ENCODE measurements around the gene CCDC134. TPM values are rescaled to one million over a fixed set of nuclear protein-coding genes. Genes with fewer than 3 reads are reported as not detected.

The CCDC134 gene
- total RNA-seq, 1 donor from 2014 or later = 10.3 TPM

DNA sequence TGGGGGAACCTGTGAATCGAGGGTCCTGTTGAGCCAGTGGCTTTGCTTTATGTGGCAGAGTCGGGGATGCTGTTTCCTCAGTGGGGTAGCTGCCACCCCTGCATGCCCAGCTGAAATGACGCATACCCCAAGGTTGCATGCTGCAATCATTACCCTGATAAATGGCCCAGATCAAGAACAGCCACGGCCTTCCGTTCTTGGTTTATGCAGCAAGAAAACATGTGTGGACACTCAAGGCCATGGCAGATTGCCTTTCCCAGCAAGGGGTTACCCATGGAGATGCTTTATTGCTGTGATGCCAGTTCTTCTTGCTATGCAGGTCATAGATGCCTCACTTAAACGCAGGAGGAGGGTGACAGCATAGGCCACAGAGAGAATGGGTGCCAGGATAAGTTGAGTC is 18.1 kb downstream of the CCDC134 start:
- DNase-seq (ENCODE audit: low read depth) = no peak
- no peak overlapping the region for H3K4me3 ChIP-seq (ENCODE audit: low read depth, low read length)
- H3K36me3 ChIP-seq (ENCODE audit: control insufficient read depth, insufficient read depth, low read length) = no peaks in the 10 kb centered on the region
- TF ChIP-seq, protein P1, sequence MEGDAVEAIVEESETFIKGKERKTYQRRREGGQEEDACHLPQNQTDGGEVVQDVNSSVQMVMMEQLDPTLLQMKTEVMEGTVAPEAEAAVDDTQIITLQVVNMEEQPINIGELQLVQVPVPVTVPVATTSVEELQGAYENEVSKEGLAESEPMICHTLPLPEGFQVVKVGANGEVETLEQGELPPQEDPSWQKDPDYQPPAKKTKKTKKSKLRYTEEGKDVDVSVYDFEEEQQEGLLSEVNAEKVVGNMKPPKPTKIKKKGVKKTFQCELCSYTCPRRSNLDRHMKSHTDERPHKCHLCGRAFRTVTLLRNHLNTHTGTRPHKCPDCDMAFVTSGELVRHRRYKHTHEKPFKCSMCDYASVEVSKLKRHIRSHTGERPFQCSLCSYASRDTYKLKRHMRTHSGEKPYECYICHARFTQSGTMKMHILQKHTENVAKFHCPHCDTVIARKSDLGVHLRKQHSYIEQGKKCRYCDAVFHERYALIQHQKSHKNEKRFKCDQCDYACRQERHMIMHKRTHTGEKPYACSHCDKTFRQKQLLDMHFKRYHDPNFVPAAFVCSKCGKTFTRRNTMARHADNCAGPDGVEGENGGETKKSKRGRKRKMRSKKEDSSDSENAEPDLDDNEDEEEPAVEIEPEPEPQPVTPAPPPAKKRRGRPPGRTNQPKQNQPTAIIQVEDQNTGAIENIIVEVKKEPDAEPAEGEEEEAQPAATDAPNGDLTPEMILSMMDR (IDR thresholded peaks at IDR 0.05; ENCODE audit: insufficient read depth, low read length, poor library complexity, severe bottlenecking) = no peak
- H3K27me3 ChIP-seq (ENCODE audit: control insufficient read depth, insufficient read depth, low read length) = no peaks in the 10 kb centered on the region

DNA sequence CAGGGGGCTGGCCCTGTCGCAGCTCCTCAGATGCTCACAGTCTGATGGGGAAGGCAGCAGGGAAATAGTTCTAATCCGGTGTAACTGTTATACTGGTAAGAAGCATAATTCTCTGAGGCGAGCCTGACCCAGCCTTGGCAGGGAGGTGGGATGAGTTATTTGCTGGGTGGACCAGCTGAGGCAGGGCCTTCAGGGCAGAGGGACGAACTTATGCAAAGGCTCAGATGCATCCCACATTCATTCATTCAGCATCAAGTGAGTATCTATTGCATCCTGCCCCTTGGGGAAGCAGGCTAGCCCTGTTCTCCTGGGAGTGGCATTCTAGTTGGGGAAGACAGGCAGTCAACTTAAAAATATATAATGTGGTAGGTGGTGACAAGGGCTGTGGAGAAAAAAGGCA is 18.8 kb downstream of the CCDC134 start:
- no peaks in the 10 kb centered on the region for H3K27me3 ChIP-seq (ENCODE audit: control insufficient read depth, insufficient read depth, low read length)
- no peaks in the 10 kb centered on the region for H3K36me3 ChIP-seq (ENCODE audit: control insufficient read depth, insufficient read depth, low read length)
- H3K4me3 ChIP-seq (ENCODE audit: low read depth, low read length) = no peak overlapping the region
- TF ChIP-seq, protein P1 (IDR thresholded peaks at IDR 0.05; ENCODE audit: insufficient read depth, low read length, poor library complexity, severe bottlenecking) = no peak
- no peak for DNase-seq (ENCODE audit: low read depth)

DNA sequence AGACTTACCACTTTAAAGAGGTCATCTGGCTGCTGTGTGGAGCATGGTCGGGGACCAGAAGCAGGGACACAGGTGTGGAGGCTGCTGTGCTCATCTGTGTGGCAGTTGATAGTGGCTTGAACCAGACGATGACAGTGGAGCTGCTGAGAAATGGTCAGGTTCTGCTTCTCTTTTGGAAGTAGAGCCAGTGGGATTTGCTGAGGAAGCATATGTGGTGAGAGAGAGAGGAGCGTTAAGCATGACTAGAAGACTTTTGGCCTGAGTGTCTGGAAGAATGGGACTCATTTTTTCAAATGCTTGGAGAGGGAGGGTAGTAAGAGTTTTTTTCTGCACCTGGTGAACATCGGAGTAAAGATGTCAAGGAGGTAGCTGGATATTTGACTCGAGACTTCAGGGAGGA is 20.0 kb downstream of the CCDC134 start:
- no peak for DNase-seq (ENCODE audit: low read depth)
- TF ChIP-seq, protein P1 (IDR thresholded peaks at IDR 0.05; ENCODE audit: insufficient read depth, low read length, poor library complexity, severe bottlenecking) = no peak

DNA sequence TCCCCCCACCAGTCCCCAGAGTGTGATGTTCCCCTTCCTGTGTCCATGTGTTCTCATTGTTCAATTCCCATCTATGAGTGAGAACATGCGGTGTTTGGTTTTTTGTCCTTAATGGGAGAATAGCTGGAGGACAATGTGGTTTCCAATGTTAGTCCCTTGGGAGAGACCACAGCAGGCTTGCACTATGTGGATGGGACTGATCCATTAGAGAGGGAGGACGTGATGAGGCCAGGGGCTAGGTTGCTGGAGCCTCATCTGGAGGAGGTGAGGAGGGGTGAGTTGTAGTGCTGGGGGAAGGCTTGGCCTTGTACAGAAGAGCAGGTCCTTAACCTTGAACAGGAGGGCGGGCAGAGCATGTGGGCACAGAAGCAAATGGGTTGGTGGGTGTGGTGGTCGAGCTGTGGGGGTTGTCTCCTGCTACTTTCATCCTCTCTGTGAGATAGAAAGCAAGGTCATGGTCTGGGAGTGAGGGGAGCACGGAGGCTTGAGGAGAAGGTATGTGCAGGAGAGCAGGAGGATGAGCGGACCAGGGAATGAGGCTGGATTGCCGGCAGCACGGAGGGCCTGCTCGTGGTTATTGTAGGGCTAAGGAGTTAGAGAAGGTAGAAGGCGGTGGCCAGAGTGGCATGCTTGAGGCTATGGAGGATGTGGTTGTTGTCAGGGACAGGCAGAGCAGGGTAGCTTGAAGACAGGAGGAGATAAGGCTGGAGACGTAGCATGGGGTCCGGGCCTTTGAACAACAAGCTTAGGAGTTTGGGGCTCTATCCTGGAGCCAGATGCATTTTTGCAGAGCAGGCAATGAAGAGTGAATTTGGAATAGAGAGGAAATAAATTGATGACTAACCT is 21.2 kb downstream of the CCDC134 start:
- no peak for DNase-seq (ENCODE audit: low read depth)
- TF ChIP-seq, protein P1 (IDR thresholded peaks at IDR 0.05; ENCODE audit: insufficient read depth, low read length, poor library complexity, severe bottlenecking) = no peak
- Histone ChIP-seq H3K36me3 (ENCODE audit: control insufficient read depth, insufficient read depth, low read length) (no peaks in the 10 kb centered on the region), H3K27me3 (ENCODE audit: control insufficient read depth, insufficient read depth, low read length) (no peaks in the 10 kb centered on the region), H3K4me3 (ENCODE audit: low read depth, low read length) (no peak overlapping the region)

More for the DNA sequence above, 20.0 kb downstream of the CCDC134 start:
- Histone ChIP-seq H3K4me3 (ENCODE audit: low read depth, low read length) (no peak overlapping the region), H3K36me3 (ENCODE audit: control insufficient read depth, insufficient read depth, low read length) (no peaks in the 10 kb centered on the region), H3K27me3 (ENCODE audit: control insufficient read depth, insufficient read depth, low read length) (no peaks in the 10 kb centered on the region)

DNA sequence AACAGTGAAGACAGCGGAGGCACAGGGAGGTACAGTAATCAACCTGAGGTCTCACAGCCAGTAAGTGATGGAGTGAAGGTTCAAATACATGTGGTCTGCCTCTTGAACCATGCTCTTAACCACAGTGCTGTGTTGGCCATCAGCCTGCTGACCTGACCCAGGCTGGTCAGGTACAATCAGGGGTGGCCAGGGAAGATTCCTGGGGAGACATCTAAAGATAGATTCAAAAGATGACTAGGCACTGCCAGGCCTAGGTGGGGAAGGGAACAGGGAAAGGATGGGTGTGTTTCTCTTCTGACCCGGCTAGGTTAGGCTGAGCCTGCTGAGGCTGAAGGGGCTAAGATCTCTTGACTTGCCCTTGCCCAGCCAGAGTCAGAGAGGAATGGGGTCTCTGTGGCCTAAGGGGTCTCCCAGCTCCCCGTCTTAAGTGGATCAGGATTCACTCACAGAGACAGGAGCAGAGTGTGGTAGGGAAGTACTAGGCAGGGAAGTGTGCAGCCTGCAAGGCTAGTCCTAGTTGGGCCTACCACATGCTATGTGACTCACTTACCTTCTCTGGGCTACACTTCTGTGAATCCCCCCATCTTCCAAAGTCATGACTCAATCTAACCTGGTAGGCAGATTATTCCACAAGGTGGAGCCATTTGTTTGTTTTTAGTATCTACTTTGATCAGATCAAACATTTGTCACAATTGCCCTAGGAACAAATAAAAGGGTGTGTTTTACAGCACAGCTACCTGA is 22.0 kb downstream of the CCDC134 start:
- DNase-seq (ENCODE audit: low read depth) = no peak
- no peaks in the 10 kb centered on the region for H3K36me3 ChIP-seq (ENCODE audit: control insufficient read depth, insufficient read depth, low read length)
- TF ChIP-seq, protein P1 (IDR thresholded peaks at IDR 0.05; ENCODE audit: insufficient read depth, low read length, poor library complexity, severe bottlenecking) = peak; percentile 41
- no peak overlapping the region for H3K4me3 ChIP-seq (ENCODE audit: low read depth, low read length)
- no peaks in the 10 kb centered on the region for H3K27me3 ChIP-seq (ENCODE audit: control insufficient read depth, insufficient read depth, low read length)

Data from kidney epithelial cell (primary cell).